Upper lobe of left lung (tissue), 6 donors: ENCODE results near the gene TAOK3. TPM values are rescaled to one million over a fixed set of nuclear protein-coding genes. Genes with fewer than 3 reads are reported as not detected.

ENCODE experiments used
- ATAC-seq, 2 donors: fragments of 200-7000 bp; cut with Tn5 transposase; one replicate each; pipeline ENCODE4 v1.9.1; 2022; ENCODE audit warnings: mild to moderate bottlenecking in 2 of 2, moderate library complexity in 2 of 2; ENCODE audit not compliant: low FRiP score in 2 of 2
- DNase-seq, 2 donors: peaks; one replicate each; pipeline ENCODE4 v3.0.0-alpha.2; 2019 to 2020
- H3K27ac ChIP-seq, 4 donors: fragments of 200-600 bp; sonication (generic); one replicate each; pipeline ENCODE4 v1.5.1; 2016 to 2019
- H3K27me3 ChIP-seq, 4 donors: fragments of 200-600 bp; sonication (generic); one replicate each; pipeline ENCODE4 v1.5.1; 2017 to 2019
- H3K36me3 ChIP-seq, 4 donors: fragments of 200-600 bp; sonication (generic); one replicate each; pipeline ENCODE4 v1.5.1; 2016 to 2019
- H3K4me1 ChIP-seq, 4 donors: fragments of 200-600 bp; sonication (generic); one replicate each; pipeline ENCODE4 v1.5.1; 2018 to 2019
- H3K4me3 ChIP-seq, 4 donors: fragments of 200-600 bp; sonication (generic); one replicate each; pipeline ENCODE4 v1.5.1; 2017 to 2019; ENCODE audit warnings: mild to moderate bottlenecking in 2 of 4, moderate library complexity in 1 of 4
- H3K9me3 ChIP-seq, 4 donors: fragments of 200-600 bp; sonication (generic); one replicate each; pipeline ENCODE4 v1.5.1; 2018 to 2019
- EP300 ChIP-seq, 4 donors: sonication (generic); formaldehyde crosslinking; IDR thresholded peaks; one replicate each; pipeline ENCODE4 v1.5.1; 2017; ENCODE audit warnings: antibody characterized with exemption in 4 of 4, control low read depth in 2 of 4
- POLR2A ChIP-seq, 4 donors: fragments of 450-650 bp; IDR thresholded peaks; one replicate each; pipeline ENCODE4 v1.5.1; 2016 to 2017; ENCODE audit warnings: antibody characterized with exemption in 4 of 4, mild to moderate bottlenecking in 2 of 4
- POLR2AphosphoS5 ChIP-seq, 2 donors: sonication (generic); formaldehyde crosslinking; IDR thresholded peaks; one replicate each; pipeline ENCODE4 v1.5.1; 2017; ENCODE audit warnings: antibody characterized with exemption in 2 of 2
- WGBS, 2 donors: methylation state at CpG; one replicate each; pipeline ENCODE4 v1.1.5; 2017 to 2018; 5-methylcytosine and 5-hydroxymethylcytosine counted together
- total RNA-seq, 6 donors: library from RNA; depleted of rRNA in 4 of 6; stranded (reverse); fragments of >200 nt in 4 of 6; gene quantifications; one replicate each; pipeline versions ENCODE4 v1.1.0 to v1.2.1, GENCODE V29; 2016 to 2021
- TF ChIP-seq, protein P1 (sequence below), 6 experiments: fragments of 450-650 bp in 4 of 6; fragments of 200-600 bp in 2 of 6; sonication (generic) in 2 of 6; IDR thresholded peaks; one replicate each; pipeline ENCODE4 v1.5.1; 2016 to 2019; ENCODE audit warnings: antibody characterized with exemption in 6 of 6
- donor health status: DM: no; HTN: no; CAD: no; lungs with moderate emphysema.
- donor health status: DM: no; HTN: yes; CAD: no; lungs with severe emphysema.

TAOK3 gene
- total RNA-seq, 6 donors from 2014 or later, result 49.7 to 111 (median 67.8) TPM

DNA sequence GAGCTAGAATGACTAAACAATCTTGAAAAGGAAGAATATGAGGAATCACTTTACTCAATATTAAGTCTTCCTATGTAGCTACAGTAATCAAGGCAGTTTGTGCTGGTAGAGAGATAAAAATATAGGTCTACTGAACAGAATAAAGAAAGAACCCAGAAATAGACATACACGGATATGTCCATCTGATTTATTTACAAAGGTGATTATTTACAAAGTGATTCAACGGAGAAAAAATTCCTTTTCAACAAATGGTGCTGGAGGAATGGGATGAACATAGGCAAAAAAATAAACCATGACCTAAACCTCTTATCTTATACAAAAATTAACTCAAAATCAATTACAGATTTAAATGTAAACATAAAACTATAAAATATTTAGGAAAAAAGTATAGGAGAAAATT, 36.6 kb downstream of the TAOK3 start:
- TF ChIP-seq, protein P1, sequence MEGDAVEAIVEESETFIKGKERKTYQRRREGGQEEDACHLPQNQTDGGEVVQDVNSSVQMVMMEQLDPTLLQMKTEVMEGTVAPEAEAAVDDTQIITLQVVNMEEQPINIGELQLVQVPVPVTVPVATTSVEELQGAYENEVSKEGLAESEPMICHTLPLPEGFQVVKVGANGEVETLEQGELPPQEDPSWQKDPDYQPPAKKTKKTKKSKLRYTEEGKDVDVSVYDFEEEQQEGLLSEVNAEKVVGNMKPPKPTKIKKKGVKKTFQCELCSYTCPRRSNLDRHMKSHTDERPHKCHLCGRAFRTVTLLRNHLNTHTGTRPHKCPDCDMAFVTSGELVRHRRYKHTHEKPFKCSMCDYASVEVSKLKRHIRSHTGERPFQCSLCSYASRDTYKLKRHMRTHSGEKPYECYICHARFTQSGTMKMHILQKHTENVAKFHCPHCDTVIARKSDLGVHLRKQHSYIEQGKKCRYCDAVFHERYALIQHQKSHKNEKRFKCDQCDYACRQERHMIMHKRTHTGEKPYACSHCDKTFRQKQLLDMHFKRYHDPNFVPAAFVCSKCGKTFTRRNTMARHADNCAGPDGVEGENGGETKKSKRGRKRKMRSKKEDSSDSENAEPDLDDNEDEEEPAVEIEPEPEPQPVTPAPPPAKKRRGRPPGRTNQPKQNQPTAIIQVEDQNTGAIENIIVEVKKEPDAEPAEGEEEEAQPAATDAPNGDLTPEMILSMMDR (IDR thresholded peaks at IDR 0.05), result no peak
- TF ChIP-seq POLR2AphosphoS5 (IDR thresholded peaks at IDR 0.05) (no peak), EP300 (IDR thresholded peaks at IDR 0.05) (no peak), POLR2A (IDR thresholded peaks at IDR 0.05) (no peak)
- no peak overlapping the region for H3K27ac ChIP-seq
- H3K9me3 ChIP-seq, result no peaks in the 10 kb centered on the region
- H3K4me3 ChIP-seq, result no peak overlapping the region
- WGBS, 2 donors, result 56 to 81% methylated on average over 2 of the region's 2 CpGs
- H3K4me1 ChIP-seq, result peaks cover 4 to 26% (median 14%) of the 10 kb centered on the region in 4 donors
- DNase-seq (no peak), ATAC-seq (no peak)
- H3K27me3 ChIP-seq, result no peaks in the 10 kb centered on the region
- H3K36me3 ChIP-seq, result no peaks in the 10 kb centered on the region

DNA sequence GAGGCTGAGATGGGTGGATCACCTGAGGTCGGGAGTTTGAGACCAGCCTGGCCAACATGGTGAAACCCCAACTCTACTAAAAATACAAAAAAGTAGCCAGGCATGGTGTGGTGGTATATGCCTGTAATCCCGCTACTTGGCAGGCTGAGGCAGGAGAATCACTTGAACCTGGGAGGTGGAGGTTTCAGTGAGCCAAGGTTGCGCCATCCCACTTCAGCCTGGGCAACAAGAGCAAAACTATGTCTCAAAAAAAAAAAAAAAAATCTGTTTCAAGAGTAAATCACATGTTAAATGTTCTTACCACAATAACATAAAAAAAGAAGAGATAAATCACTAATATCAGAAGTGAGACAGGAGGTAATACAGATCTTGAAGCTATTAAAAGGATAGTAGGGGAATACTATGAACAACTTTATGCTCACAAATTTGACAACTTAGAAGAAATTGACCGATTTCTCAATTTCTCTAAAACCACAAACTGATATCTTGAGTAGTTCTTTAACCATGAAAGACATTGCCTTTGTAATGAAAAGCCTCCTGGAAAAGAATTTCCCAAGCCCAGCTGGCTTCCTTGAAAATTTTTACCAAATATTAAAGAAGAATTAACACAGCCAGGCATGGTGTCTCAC, 37.7 kb downstream of the TAOK3 start:
- 55 to 62% methylated on average over 4 of the region's 4 CpGs for WGBS, 2 donors
- H3K27me3 ChIP-seq, result no peaks in the 10 kb centered on the region
- H3K36me3 ChIP-seq, result no peaks in the 10 kb centered on the region
- DNase-seq (peak in 1 of 2 donors; percentile 88), ATAC-seq (no peak)
- peaks cover 8 to 34% (median 22%) of the 10 kb centered on the region in 4 donors for H3K4me1 ChIP-seq
- no peaks in the 10 kb centered on the region for H3K9me3 ChIP-seq
- TF ChIP-seq EP300 (IDR thresholded peaks at IDR 0.05) (no peak), POLR2AphosphoS5 (IDR thresholded peaks at IDR 0.05) (no peak), POLR2A (IDR thresholded peaks at IDR 0.05) (no peak)
- TF ChIP-seq, protein P1 (IDR thresholded peaks at IDR 0.05), result no peak
- H3K4me3 ChIP-seq, result no peak overlapping the region
- peak overlapping the region in 2 of 4 donors; percentile 44 to 47 for H3K27ac ChIP-seq

DNA sequence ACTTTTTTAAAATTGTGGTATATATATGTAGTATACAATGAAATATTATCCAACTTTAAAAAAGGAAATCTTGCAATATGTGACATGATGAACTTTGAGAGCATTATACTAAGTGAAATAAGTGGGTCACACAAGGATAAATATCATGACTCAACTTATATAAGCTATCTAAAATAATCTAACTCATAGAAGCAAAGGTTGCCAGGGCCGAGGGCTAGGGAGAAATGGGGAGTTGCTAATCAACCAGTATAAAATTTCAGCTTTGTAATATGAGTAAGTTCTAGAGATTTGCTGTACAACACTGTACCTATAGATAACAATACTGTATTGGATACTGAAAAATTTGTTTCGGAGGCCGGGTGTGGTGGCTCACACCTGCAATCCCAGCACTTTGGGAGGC, 38.5 kb downstream of the TAOK3 start:
- TF ChIP-seq, protein P1 (IDR thresholded peaks at IDR 0.05), result no peak
- TF ChIP-seq POLR2A (IDR thresholded peaks at IDR 0.05), result no peak
- TF ChIP-seq EP300 (IDR thresholded peaks at IDR 0.05), result no peak
- no peak for TF ChIP-seq POLR2AphosphoS5 (IDR thresholded peaks at IDR 0.05)
- Histone ChIP-seq H3K36me3 (no peaks in the 10 kb centered on the region), H3K9me3 (no peaks in the 10 kb centered on the region), H3K27ac (no peak overlapping the region), H3K4me3 (no peak overlapping the region), H3K27me3 (no peaks in the 10 kb centered on the region), H3K4me1 (peaks cover 13 to 38% (median 27%) of the 10 kb centered on the region in 4 donors)
- DNase-seq (no peak), ATAC-seq (no peak)
- 92 to 94% methylated on average over 3 of the region's 3 CpGs for WGBS, 2 donors

DNA sequence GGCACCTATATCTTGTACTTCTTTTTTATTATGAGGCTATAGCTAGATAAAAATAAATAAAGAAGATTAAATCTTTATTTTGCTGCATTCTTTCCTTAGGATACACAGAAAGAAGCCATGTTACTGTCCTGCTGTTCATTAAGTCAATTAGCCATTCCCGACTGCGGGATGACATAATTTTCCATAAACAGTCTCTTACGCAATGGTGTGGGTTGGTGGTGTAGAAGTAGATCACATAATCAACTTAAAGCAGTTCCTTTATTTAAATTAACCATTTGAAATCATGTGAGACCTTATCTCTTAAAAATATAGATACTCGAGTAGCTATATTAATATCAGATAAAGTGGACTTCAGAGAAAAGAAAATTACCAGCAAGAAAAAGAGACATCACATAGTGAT, 40.2 kb downstream of the TAOK3 start:
- TF ChIP-seq EP300 (IDR thresholded peaks at IDR 0.05) (peak in 1 of 4 donors; percentile 29), POLR2AphosphoS5 (IDR thresholded peaks at IDR 0.05) (no peak)
- no peak overlapping the region for H3K4me3 ChIP-seq
- 56 to 66% methylated on average over 4 of the region's 4 CpGs for WGBS, 2 donors
- peak in 1 of 2 donors; percentile 43 for DNase-seq
- ATAC-seq, result no peak
- H3K36me3 ChIP-seq, result no peaks in the 10 kb centered on the region
- peaks cover 17 to 38% (median 28%) of the 10 kb centered on the region in 4 donors for H3K4me1 ChIP-seq
- H3K27me3 ChIP-seq, result no peaks in the 10 kb centered on the region
- no peak overlapping the region for H3K27ac ChIP-seq
- H3K9me3 ChIP-seq, result no peaks in the 10 kb centered on the region

DNA sequence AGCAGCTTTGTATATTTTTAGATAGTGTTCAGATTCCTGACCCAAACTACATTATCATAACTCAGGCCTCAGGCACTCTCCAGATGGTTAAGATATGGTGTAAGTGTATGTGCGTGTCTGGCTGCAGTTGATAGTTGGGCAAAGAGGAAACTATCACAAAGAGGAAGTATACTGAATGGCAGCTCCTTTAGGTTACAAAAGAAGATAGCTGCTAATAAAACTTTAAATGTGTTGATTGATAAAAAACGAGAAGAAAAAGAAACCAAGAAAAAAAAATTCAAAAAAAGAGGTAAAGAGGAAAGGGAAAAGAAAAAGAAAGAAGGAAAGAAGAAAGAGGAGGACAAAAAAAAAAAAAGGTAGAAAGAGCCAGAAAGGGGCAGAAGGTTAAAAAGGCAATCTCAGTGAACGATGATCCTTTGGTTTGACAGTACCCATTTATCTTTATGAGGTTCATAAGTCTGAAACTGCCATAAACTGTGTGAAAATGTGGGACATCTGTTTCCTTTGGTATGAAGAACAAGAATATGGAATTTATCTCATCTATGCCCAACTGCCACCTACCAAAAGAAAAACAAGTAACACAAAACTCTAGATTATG, 42.2 kb downstream of the TAOK3 start:
- DNase-seq, result peak in 1 of 2 donors; percentile 40
- no peaks in the 10 kb centered on the region for H3K9me3 ChIP-seq
- H3K27ac ChIP-seq, result peak overlapping the region in 2 of 4 donors; percentile 20 to 31
- no peak for TF ChIP-seq EP300 (IDR thresholded peaks at IDR 0.05)
- TF ChIP-seq, protein P1 (IDR thresholded peaks at IDR 0.05), result no peak
- TF ChIP-seq POLR2A (IDR thresholded peaks at IDR 0.05), result no peak
- no peak for TF ChIP-seq POLR2AphosphoS5 (IDR thresholded peaks at IDR 0.05)
- ATAC-seq, result peak in 1 of 2 donors; percentile 83
- H3K4me3 ChIP-seq, result no peak overlapping the region
- H3K4me1 ChIP-seq, result peaks cover 13 to 32% (median 24%) of the 10 kb centered on the region in 4 donors
- H3K27me3 ChIP-seq, result no peaks in the 10 kb centered on the region
- peaks cover 0 to 4% (median 0%) of the 10 kb centered on the region in 4 donors for H3K36me3 ChIP-seq
- 25 to 28% methylated on average over 3 of the region's 3 CpGs for WGBS, 2 donors
